B cell (primary cell): ENCODE data around the gene FAM227A. TPM values are rescaled to one million over a fixed set of nuclear protein-coding genes. Genes with fewer than 3 reads are reported as not detected.

Experiments used
- ATAC-seq: fragments of 200-7000 bp; cut with Tn5 transposase; one replicate; pipeline ENCODE4 v1.10.0; 2021; ENCODE audit warnings: low read depth, mild to moderate bottlenecking, moderate number of reproducible peaks, moderate library complexity
- CTCF ChIA-PET: fragments of 350-600 bp; sonication (Branson Sonifier 250); formaldehyde crosslinking; loops from one replicate; lab custom pipeline; 2021; ENCODE audit warnings: antibody characterized with exemption, inconsistent platforms; lab: Charles Lee
- POLR2A ChIA-PET: fragments of 350-600 bp; sonication (Branson Sonifier 250); formaldehyde crosslinking; loops from one replicate; lab custom pipeline; 2021; ENCODE audit warnings: antibody characterized with exemption; lab: Charles Lee
- DNase-seq: peaks from one replicate; pipeline ENCODE4 v3.0.0; 2013
- H2AFZ ChIP-seq: 2 replicates; pipeline ENCODE4 v1.6.1; 2012; ENCODE audit warnings: mild to moderate bottlenecking, low read depth, low read length; ENCODE audit not compliant: insufficient read depth, poor library complexity, severe bottlenecking
- H3K27ac ChIP-seq, 2 donors: 1 replicate in 1 of 2; 2 replicates in 1 of 2; pipeline ENCODE4 v1.5.1; 2012 to 2013; ENCODE audit warnings: low read length in 2 of 2, mild to moderate bottlenecking in 2 of 2, moderate library complexity in 1 of 2
- H3K27me3 ChIP-seq, 4 experiments: fragments of 200-600 bp in 1 of 4; sonication (generic) in 1 of 4; replicated peaks in 1 of 4; 1 replicate in 2 of 4; 2 replicates in 2 of 4; pipeline versions ENCODE4 v1.6.1 to v1.7.0; 2013 to 2016; ENCODE audit warnings: low read length in 3 of 4, mild to moderate bottlenecking in 2 of 4, mixed read lengths in 1 of 4, moderate library complexity in 1 of 4; ENCODE audit not compliant: insufficient read depth in 4 of 4, control insufficient read depth in 3 of 4; ENCODE audit errors: control extremely low read depth in 1 of 4
- H3K36me3 ChIP-seq, 2 experiments: replicated peaks in 1 of 2; 1 replicate in 1 of 2; 2 replicates in 1 of 2; pipeline versions ENCODE4 v1.6.1 to v1.7.1; 2013; ENCODE audit warnings: low read length in 1 of 2; ENCODE audit not compliant: insufficient read depth in 2 of 2, control insufficient read depth in 1 of 2; ENCODE audit errors: control extremely low read depth in 1 of 2, extremely low read depth in 1 of 2
- H3K4me1 ChIP-seq, 2 donors: fragments of 200-600 bp in 1 of 2; sonication (generic) in 1 of 2; 1 replicate in 1 of 2; 2 replicates in 1 of 2; pipeline versions ENCODE4 v1.5.1 to v1.6.1; 2013 to 2017; ENCODE audit warnings: low read length in 2 of 2; ENCODE audit not compliant: control insufficient read depth in 2 of 2, insufficient read depth in 2 of 2
- H3K4me2 ChIP-seq: replicated peaks from 2 replicates; pipeline ENCODE3; 2012; ENCODE audit warnings: mild to moderate bottlenecking, low read depth, low read length; ENCODE audit not compliant: poor library complexity, severe bottlenecking
- H3K4me3 ChIP-seq, 5 experiments: fragments of 200-600 bp in 1 of 5; sonication (generic) in 1 of 5; 1 replicate in 3 of 5; 2 replicates in 2 of 5; pipeline versions ENCODE4 v1.5.1 to v1.7.0; 2011 to 2016; ENCODE audit warnings: low read length in 4 of 5, mild to moderate bottlenecking in 4 of 5, low read depth in 2 of 5, control low read depth in 1 of 5, moderate library complexity in 1 of 5; ENCODE audit not compliant: insufficient read depth in 1 of 5; ENCODE audit errors: control extremely low read depth in 1 of 5, extremely low read depth in 1 of 5
- H3K79me2 ChIP-seq: fragments of 200-600 bp; sonication (generic); one replicate; pipeline ENCODE4 v1.6.0; 2016; ENCODE audit warnings: low read length; ENCODE audit not compliant: control insufficient read depth, insufficient read depth
- H3K9ac ChIP-seq: fragments of 200-600 bp; sonication (generic); 2 replicates; pipeline ENCODE4 v1.6.1; 2017; ENCODE audit warnings: mild to moderate bottlenecking, low read length, moderate library complexity
- H3K9me3 ChIP-seq, 3 donors: one replicate each; pipeline versions ENCODE4 v1.6.1 to v1.7.1; 2013; ENCODE audit warnings: low read length in 2 of 3; ENCODE audit not compliant: control insufficient read depth in 2 of 3, insufficient read depth in 1 of 3; ENCODE audit errors: control extremely low read depth in 1 of 3
- H4K20me1 ChIP-seq: 2 replicates; pipeline ENCODE4 v1.6.0; 2012; ENCODE audit warnings: mild to moderate bottlenecking, low read length; ENCODE audit not compliant: insufficient read depth, control insufficient read depth, poor library complexity, severe bottlenecking
- H3K27ac Mint-ChIP-seq: one replicate; pipeline ENCODE4 v1.8.0; 2021; ENCODE audit warnings: mixed read lengths
- H3K27me3 Mint-ChIP-seq: one replicate; pipeline ENCODE4 v1.8.0; 2021; ENCODE audit warnings: mixed read lengths
- H3K4me1 Mint-ChIP-seq: one replicate; pipeline ENCODE4 v1.8.0; 2021; ENCODE audit warnings: mixed read lengths
- H3K4me3 Mint-ChIP-seq: one replicate; pipeline ENCODE4 v1.8.0; 2021; ENCODE audit warnings: mixed read lengths
- H3K9me3 Mint-ChIP-seq: one replicate; pipeline ENCODE4 v1.8.0; 2022; ENCODE audit warnings: mixed read lengths; ENCODE audit not compliant: insufficient read depth
- CTCF ChIP-seq: fragments of 200-600 bp; IDR thresholded peaks from one replicate; pipeline ENCODE4 v1.8.0; 2022; ENCODE audit warnings: antibody characterized with exemption, mild to moderate bottlenecking
- EZH2 ChIP-seq: IDR thresholded peaks from 2 replicates; pipeline ENCODE4 v1.6.1; 2012; ENCODE audit warnings: borderline replicate concordance, low read depth, mild to moderate bottlenecking, moderate library complexity, low read length; ENCODE audit not compliant: insufficient read depth, poor library complexity, severe bottlenecking
- WGBS: methylation state at CpG from one replicate; pipeline ENCODE4 v1.1.5; 2013; ENCODE audit warnings: missing lambda C conversion rate; ENCODE audit not compliant: insufficient coverage; 5-methylcytosine and 5-hydroxymethylcytosine counted together
- intact Hi-C: fragments of 100-400 bp; cut with micrococcal nuclease; formaldehyde crosslinking; loops from one replicate; pipeline ENCODE4 v1.10.0; 2022
- polyA plus RNA-seq: library from polyadenylated mRNA; depleted of rRNA; stranded (reverse); fragments of >200 nt; gene quantifications from 2 replicates; pipeline ENCODE4 v1.2.3, GENCODE V29; 2012
- total RNA-seq, 2 donors: library from RNA; stranded (reverse); fragments of 120-200 nt in 1 of 2; gene quantifications; 1 replicate in 1 of 2; 2 replicates in 1 of 2; pipeline versions ENCODE4 v1.2.3 to v1.2.4, GENCODE V29; 2013 to 2022

The FAM227A gene
- total and polyA plus RNA-seq, 2 donors (not counting 1 experiment from before 2014, with no cell fraction given), result 0.04 to 0.57 TPM

- DNase-seq (no peak), ATAC-seq (no peak)
- Histone ChIP-seq H3K79me2 (no peaks in the 10 kb centered on the region), H3K4me2 (no peak overlapping the region), H3K27me3 (no peaks in the 10 kb centered on the region), H4K20me1 (no peaks in the 10 kb centered on the region), H3K27ac (no peak overlapping the region), H3K36me3 (no peaks in the 10 kb centered on the region), H3K9me3 (no peaks in the 10 kb centered on the region), H2AFZ (no peak overlapping the region), H3K4me3 (no peak overlapping the region), H3K9ac (no peak overlapping the region), H3K4me1 (peaks cover 14 to 18% of the 10 kb centered on the region in 2 donors)
- Mint-ChIP-seq H3K9me3 (no peaks in the 10 kb centered on the region), H3K4me1 (peaks cover 14% of the 10 kb centered on the region), H3K4me3 (no peak overlapping the region), H3K27me3 (no peaks in the 10 kb centered on the region), H3K27ac (no peak overlapping the region)
- ChIA-PET CTCF (interaction anchor here (1.4 to 1.6 kb wide), 2 partner anchors 15 to 35 kb away, joined by 4 to 8 read pairs; no protein-coding TSS in a partner anchor), POLR2A (no interaction called here)
- WGBS, result 100% methylated on average over 2 of the region's 3 CpGs
- TF ChIP-seq EZH2, result no peak
- no peak for TF ChIP-seq CTCF
- intact Hi-C loops, result no loop called here
Observed at GRCh38 chr22:38566726-38567504, 89.3 kb downstream of the FAM227A start.

- peaks cover 5 to 8% of the 10 kb centered on the region in 2 donors for H3K4me1 ChIP-seq
- H4K20me1 ChIP-seq, result no peaks in the 10 kb centered on the region
- intact Hi-C loops, result no loop called here
- no peak overlapping the region for H3K4me2 ChIP-seq
- Mint-ChIP-seq H3K27me3 (no peaks in the 10 kb centered on the region), H3K4me3 (no peak overlapping the region), H3K9me3 (no peaks in the 10 kb centered on the region), H3K27ac (no peak overlapping the region), H3K4me1 (peaks cover 3% of the 10 kb centered on the region)
- no peaks in the 10 kb centered on the region for H3K27me3 ChIP-seq
- CTCF ChIA-PET, result interaction anchor here (1.0 kb wide), 1 partner anchor 14 kb away, joined by 3 read pairs; no protein-coding TSS in a partner anchor
- no peaks in the 10 kb centered on the region for H3K79me2 ChIP-seq
- TF ChIP-seq CTCF (no peak), EZH2 (no peak)
- H2AFZ ChIP-seq, result no peak overlapping the region
- H3K9ac ChIP-seq, result no peak overlapping the region
- H3K27ac ChIP-seq, result no peak overlapping the region
- H3K9me3 ChIP-seq, result no peaks in the 10 kb centered on the region
- WGBS, result 100% methylated on average over 1 of the region's 1 CpG
- H3K4me3 ChIP-seq, result no peak overlapping the region
- POLR2A ChIA-PET, result no interaction called here
- H3K36me3 ChIP-seq, result no peaks in the 10 kb centered on the region
- DNase-seq (no peak), ATAC-seq (no peak)
Observed at GRCh38 chr22:38565441-38565840, 90.8 kb downstream of the FAM227A start.
